HS-5 (cell line): Measurements from ENCODE around the gene KNCN.

ENCODE experiments used
- DNase-seq: peaks from one replicate; pipeline ENCODE4 v3.0.0-alpha.2; 2012; ENCODE audit warnings: low read depth

The KNCN gene

GRCh38 chr1:46543761-46544560 lies 7.5 kb downstream of the KNCN start:
- no peak for DNase-seq

GRCh38 chr1:46543382-46543760 lies 8.1 kb downstream of the KNCN start:
- no peak for DNase-seq

- no peak for DNase-seq
Measured at GRCh38 chr1:46539972-46540371, 11.5 kb downstream of the KNCN start.

- DNase-seq = no peak
Measured at GRCh38 chr1:46538147-46538546, 13.3 kb downstream of the KNCN start.

- no peak for DNase-seq
Measured at GRCh38 chr1:46537651-46538050, 13.8 kb downstream of the KNCN start.

- no peak for DNase-seq
Measured at GRCh38 chr1:46536527-46536926, 14.9 kb downstream of the KNCN start.

- DNase-seq = no peak
Measured at GRCh38 chr1:46535063-46535462, 16.4 kb downstream of the KNCN start.

- DNase-seq = no peak
Measured at GRCh38 chr1:46533179-46533864, 18.1 kb downstream of the KNCN start.

- DNase-seq = no peak
Measured at GRCh38 chr1:46532498-46533178, 18.8 kb downstream of the KNCN start.

- DNase-seq = no peak
Measured at GRCh38 chr1:46532095-46532494, 19.4 kb downstream of the KNCN start.

GRCh38 chr1:46530791-46531409 lies 20.5 kb downstream of the KNCN start:
- DNase-seq = no peak

GRCh38 chr1:46530311-46530710 lies 21.1 kb downstream of the KNCN start:
- no peak for DNase-seq

- DNase-seq = no peak
Measured at GRCh38 chr1:46529031-46529630, 22.3 kb downstream of the KNCN start.

- DNase-seq = no peak
Measured at GRCh38 chr1:46528297-46528955, 23.0 kb downstream of the KNCN start.

- no peak for DNase-seq
Measured at GRCh38 chr1:46527474-46528296, 23.8 kb downstream of the KNCN start.

- no peak for DNase-seq
Measured at GRCh38 chr1:46526691-46527291, 24.7 kb downstream of the KNCN start.

- no peak for DNase-seq
Measured at GRCh38 chr1:46526013-46526690, 25.3 kb downstream of the KNCN start.

- no peak for DNase-seq
Measured at GRCh38 chr1:46525253-46525983, 26.0 kb downstream of the KNCN start.

- no peak for DNase-seq
Measured at GRCh38 chr1:46524843-46525242, 26.6 kb downstream of the KNCN start.
